HCT116 (cell line): ENCODE data around the gene BSND. TPM values are rescaled to one million over a fixed set of nuclear protein-coding genes. Genes with fewer than 3 reads are reported as not detected.

Source experiments
- ATAC-seq: fragments of 200-7000 bp; cut with Tn5 transposase; 2 replicates; pipeline ENCODE4 v1.9.1; 2020; ENCODE audit warnings: mild to moderate bottlenecking, moderate library complexity
- BruUV-seq: library from RNA; stranded (reverse); fragments of 400-500 nt; replicated peaks from 2 replicates; lab custom pipeline; 2021; lab: Mats Ljungman, UMichigan
- CTCF ChIA-PET: fragments of 300-600 bp; sonication (Branson Sonifier 250); formaldehyde crosslinking; loops from one replicate; lab custom pipeline; 2021; ENCODE audit warnings: antibody characterized with exemption; lab: Charles Lee
- POLR2A ChIA-PET: fragments of 300-600, 350-600 bp; sonication (Branson Sonifier 250); formaldehyde crosslinking; loops from one replicate; lab custom pipeline; 2021; ENCODE audit warnings: antibody characterized with exemption; lab: Charles Lee
- RAD21 ChIA-PET, 2 experiments: fragments of 300-600 bp; sonication (Branson Sonifier 250); formaldehyde crosslinking; loops; one replicate each; lab custom pipeline; 2023; ENCODE audit warnings: low total read pairs in 2 of 2; ENCODE audit not compliant: uncharacterized antibody in 2 of 2, unreplicated experiment in 2 of 2, low non-redundant PET in 1 of 2; lab: Charles Lee
- DNase-seq: peaks from one replicate; pipeline ENCODE4 v3.0.0-alpha.2; 2010; ENCODE audit warnings: low read depth, low spot score
- H2AFZ ChIP-seq: fragments of 200-600 bp; shearing (Covaris generic), sonication (generic); 2 replicates; pipeline ENCODE4 v1.6.1; 2017; ENCODE audit warnings: low read depth, mixed run types, mixed read lengths, antibody characterized with exemption, low read length; ENCODE audit not compliant: poor library complexity, severe bottlenecking
- H3K27ac ChIP-seq: 2 replicates; pipeline ENCODE4 v1.5.1; 2012; ENCODE audit warnings: low read depth, low read length
- H3K27me3 ChIP-seq: fragments of 200-600 bp; sonication (generic); 2 replicates; pipeline ENCODE4 v1.6.1; 2016; ENCODE audit warnings: mixed run types, low read length, mixed read lengths; ENCODE audit not compliant: insufficient read depth
- H3K36me3 ChIP-seq, 2 experiments: fragments of 200-500 bp in 1 of 2; fragments of 200-600 bp in 1 of 2; sonication (Bioruptor generic) in 1 of 2; sonication (generic) in 1 of 2; 2 replicates each; pipeline versions ENCODE4 v1.5.1 to v1.6.1; 2014 to 2016; ENCODE audit warnings: low read length in 2 of 2, inconsistent platforms in 1 of 2, mixed read lengths in 1 of 2, mixed run types in 1 of 2; ENCODE audit not compliant: insufficient read depth in 2 of 2, control insufficient read depth in 1 of 2
- H3K4me1 ChIP-seq, 2 experiments: fragments of 200-600 bp in 1 of 2; sonication (generic) in 1 of 2; 2 replicates each; pipeline versions ENCODE4 v1.5.1 to v1.6.1; 2012 to 2017; ENCODE audit warnings: low read length in 2 of 2, inconsistent platforms in 1 of 2, mild to moderate bottlenecking in 1 of 2, mixed read lengths in 1 of 2, mixed run types in 1 of 2, moderate library complexity in 1 of 2; ENCODE audit not compliant: insufficient read depth in 2 of 2, control insufficient read depth in 1 of 2
- H3K4me2 ChIP-seq: fragments of 200-600 bp; sonication (generic); 2 replicates; pipeline ENCODE4 v1.6.1; 2017; ENCODE audit warnings: mixed run types, low read length, mixed read lengths
- H3K4me3 ChIP-seq, 2 experiments: fragments of 200-600 bp in 1 of 2; sonication (generic) in 1 of 2; replicated peaks in 1 of 2; 2 replicates each; pipeline ENCODE4 v1.5.1; 2011 to 2016; ENCODE audit warnings: low read length in 2 of 2, control low read depth in 1 of 2, low read depth in 1 of 2, mild to moderate bottlenecking in 1 of 2, mixed read lengths in 1 of 2, mixed run types in 1 of 2
- H3K79me2 ChIP-seq: fragments of 200-600 bp; sonication (generic); 2 replicates; pipeline ENCODE4 v1.6.1; 2017; ENCODE audit warnings: mild to moderate bottlenecking, mixed run types, low read length, moderate library complexity, mixed read lengths; ENCODE audit not compliant: insufficient read depth
- H3K9ac ChIP-seq: fragments of 200-600 bp; sonication (generic); 2 replicates; pipeline ENCODE4 v1.6.1; 2016; ENCODE audit warnings: low read length, mixed read lengths
- H3K9me2 ChIP-seq: fragments of 200-600 bp; sonication (generic), shearing (Covaris generic); 2 replicates; pipeline ENCODE4 v1.6.1; 2017; ENCODE audit warnings: mixed run types, mild to moderate bottlenecking, moderate library complexity; ENCODE audit not compliant: insufficient read depth
- H3K9me3 ChIP-seq, 2 experiments: fragments of 200-500 bp in 1 of 2; fragments of 200-600 bp in 1 of 2; sonication (Bioruptor generic) in 1 of 2; sonication (generic) in 1 of 2; 2 replicates each; pipeline ENCODE4 v1.6.1; 2014 to 2017; ENCODE audit warnings: low read length in 2 of 2, mixed read lengths in 2 of 2, inconsistent platforms in 1 of 2, low read depth in 1 of 2, mild to moderate bottlenecking in 1 of 2, mixed run types in 1 of 2, moderate library complexity in 1 of 2; ENCODE audit not compliant: control insufficient read depth in 1 of 2, insufficient read depth in 1 of 2
- H4K20me1 ChIP-seq: fragments of 200-600 bp; sonication (generic), shearing (Covaris generic); 2 replicates; pipeline ENCODE4 v1.6.1; 2017; ENCODE audit warnings: mixed run types, mild to moderate bottlenecking, moderate library complexity; ENCODE audit not compliant: insufficient read depth
- CBX3 ChIP-seq: IDR thresholded peaks from 2 replicates; pipeline ENCODE4 v1.6.1; 2012; ENCODE audit warnings: low read depth
- CEBPB ChIP-seq: IDR thresholded peaks from 2 replicates; pipeline ENCODE4 v1.6.1; 2012; ENCODE audit warnings: low read depth
- CTCF ChIP-seq, 3 experiments: fragments of 200-600 bp in 1 of 3; sonication (generic) in 1 of 3; IDR thresholded peaks in 2 of 3; conservative IDR thresholded peaks in 1 of 3; 2 replicates each; pipeline ENCODE4 v1.5.1; 2012 to 2017; ENCODE audit warnings: low read depth in 2 of 3, low read length in 2 of 3, antibody characterized with exemption in 1 of 3, borderline replicate concordance in 1 of 3, control low read depth in 1 of 3, mild to moderate bottlenecking in 1 of 3, mixed read lengths in 1 of 3, mixed run types in 1 of 3, moderate library complexity in 1 of 3; ENCODE audit not compliant: insufficient read depth in 1 of 3
- EGR1 ChIP-seq: IDR thresholded peaks from 2 replicates; pipeline ENCODE4 v1.6.1; 2012; ENCODE audit warnings: low read depth
- EZH2 ChIP-seq: fragments of 200-600 bp; sonication (generic); IDR thresholded peaks from 2 replicates; pipeline ENCODE4 v1.6.1; 2017; ENCODE audit warnings: antibody characterized with exemption, mixed run types
- EZH2phosphoT487 ChIP-seq: fragments of 200-600 bp; IDR thresholded peaks from 2 replicates; pipeline ENCODE4 v1.6.1; 2018; ENCODE audit warnings: antibody characterized with exemption, borderline replicate concordance
- JUND ChIP-seq: IDR thresholded peaks from 2 replicates; pipeline ENCODE4 v1.6.1; 2012
- MAX ChIP-seq: IDR thresholded peaks from 2 replicates; pipeline ENCODE4 v1.6.1; 2012
- POLR2AphosphoS5 ChIP-seq: IDR thresholded peaks from 2 replicates; pipeline ENCODE4 v1.6.1; 2011; ENCODE audit warnings: mild to moderate bottlenecking, low read depth, low read length, moderate library complexity
- REST ChIP-seq: IDR thresholded peaks from 2 replicates; pipeline ENCODE4 v1.6.1; 2012; ENCODE audit warnings: low read depth
- SIN3A ChIP-seq: IDR thresholded peaks from 2 replicates; pipeline ENCODE4 v1.6.1; 2012; ENCODE audit warnings: low read depth
- SRF ChIP-seq: IDR thresholded peaks from 2 replicates; pipeline ENCODE4 v1.6.1; 2012; ENCODE audit warnings: low read depth
- TCF7L2 ChIP-seq: IDR thresholded peaks from 2 replicates; pipeline ENCODE4 v1.7.0; 2011; ENCODE audit warnings: borderline replicate concordance, inconsistent platforms; ENCODE audit not compliant: insufficient read depth, insufficient read length; ENCODE audit errors: extremely low read depth
- YY1 ChIP-seq: IDR thresholded peaks from 2 replicates; pipeline ENCODE4 v1.6.1; 2011; ENCODE audit warnings: low read length, low read depth, moderate library complexity, mild to moderate bottlenecking; ENCODE audit not compliant: insufficient replicate concordance; ENCODE audit errors: extremely low read depth
- ZBTB33 ChIP-seq: IDR thresholded peaks from 2 replicates; pipeline ENCODE4 v1.6.1; 2011; ENCODE audit warnings: mild to moderate bottlenecking, low read length, moderate library complexity; ENCODE audit not compliant: insufficient replicate concordance; ENCODE audit errors: extremely low read depth
- intact Hi-C: fragments of 100-400 bp; cut with micrococcal nuclease; formaldehyde crosslinking; loops from 2 replicates; pipeline ENCODE4 v1.10.0; 2022
- total RNA-seq: library from RNA; stranded (reverse); gene quantifications from one replicate; pipeline ENCODE4 v1.2.1, GENCODE V29; 2021; ENCODE audit not compliant: unreplicated experiment

Gene BSND
- total RNA-seq, 1 experiment from 2014 or later, result not detected

- Histone ChIP-seq H3K9ac (no peak overlapping the region), H3K4me3 (no peak overlapping the region), H3K4me1 (peaks cover 0 to 8% of the 10 kb centered on the region in 2 experiments; a peak in 1 of 4 replicates), H3K27me3 (no peaks in the 10 kb centered on the region)
- intact Hi-C loops, result no loop called here
- ATAC-seq, result no peak
- CTCF ChIA-PET, result interaction anchor here (1.0 to 5.8 kb wide), 4 partner anchors 21 to 56 kb away, joined by 3 to 85 read pairs (median 6); no protein-coding TSS in a partner anchor
- no peak for TF ChIP-seq EZH2phosphoT487
- no peak for TF ChIP-seq SIN3A
- TF ChIP-seq JUND, result no peak
- no peak for TF ChIP-seq REST
- TF ChIP-seq SRF, result no peak
- no peak for TF ChIP-seq EGR1
- no peak for TF ChIP-seq MAX
- TF ChIP-seq CEBPB, result no peak
- TF ChIP-seq CBX3, result no peak
- no peak for TF ChIP-seq ZBTB33
- TF ChIP-seq POLR2AphosphoS5, result no peak
- no peak for TF ChIP-seq EZH2
- no peak for TF ChIP-seq CTCF (IDR thresholded peaks at IDR 0.05 in 2 of 3, conservative IDR thresholded peaks at IDR 0.05 in 1 of 3; ENCODE audit: borderline replicate concordance in 1 of 3, insufficient read depth in 1 of 3, low read depth in 2 of 3, low read length in 2 of 3)
- TF ChIP-seq YY1, result no peak
- TF ChIP-seq TCF7L2, result no peak
- TF ChIP-seq, all 23 proteins: peak for 0
- Histone ChIP-seq H2AFZ (no peak overlapping the region), H3K27ac (no peak overlapping the region), H4K20me1 (no peaks in the 10 kb centered on the region), H3K9me3 (no peaks in the 10 kb centered on the region), H3K9me2 (no peaks in the 10 kb centered on the region), H3K4me2 (no peak overlapping the region), H3K36me3 (no peaks in the 10 kb centered on the region), H3K79me2 (no peaks in the 10 kb centered on the region)
- POLR2A ChIA-PET, result no interaction called here
- RAD21 ChIA-PET, result no interaction called here
- DNase-seq, result no peak
- BruUV-seq, result no TSS peak
Observed at GRCh38 chr1:55000110-55001085, 1.7 kb downstream of the BSND start.
